Heart right ventricle (tissue), 16 donors: ENCODE measurements around the gene FAM151B. TPM values are rescaled to one million over a fixed set of nuclear protein-coding genes. Genes with fewer than 3 reads are reported as not detected.

Experiments used
- ATAC-seq, 8 donors: fragments of 200-7000 bp; cut with Tn5 transposase; one replicate each; pipeline ENCODE4 v1.9.1; 2020; ENCODE audit warnings: mild to moderate bottlenecking in 8 of 8, moderate library complexity in 8 of 8, moderate number of reproducible peaks in 1 of 8
- DNase-seq, 2 donors: peaks; one replicate each; pipeline ENCODE4 v3.0.0-alpha.2; 2020
- H3K27ac ChIP-seq, 10 donors: fragments of 200-600 bp; sonication (generic) in 2 of 10; one replicate each; pipeline versions ENCODE4 v1.5.0 to v1.8.0; 2020 to 2022; ENCODE audit warnings: mild to moderate bottlenecking in 3 of 10
- H3K27me3 ChIP-seq, 7 donors: fragments of 200-600 bp; one replicate each; pipeline ENCODE4 v1.8.0; 2021 to 2022; ENCODE audit warnings: mild to moderate bottlenecking in 2 of 7
- H3K36me3 ChIP-seq, 9 donors: fragments of 200-600 bp; sonication (generic) in 1 of 9; one replicate each; pipeline versions ENCODE4 v1.5.0 to v1.8.0; 2020 to 2022; ENCODE audit warnings: mild to moderate bottlenecking in 2 of 9
- H3K4me1 ChIP-seq, 9 donors: fragments of 200-600 bp; sonication (generic) in 1 of 9; one replicate each; pipeline versions ENCODE4 v1.5.0 to v1.8.0; 2020 to 2022; ENCODE audit warnings: mild to moderate bottlenecking in 4 of 9
- H3K4me3 ChIP-seq, 10 donors: fragments of 200-600 bp; sonication (generic) in 2 of 10; one replicate each; pipeline versions ENCODE4 v1.5.0 to v1.8.0; 2020 to 2022; ENCODE audit warnings: mild to moderate bottlenecking in 7 of 10, moderate library complexity in 2 of 10
- H3K9me3 ChIP-seq, 11 donors: fragments of 200-600 bp in 10 of 11; sonication (generic) in 2 of 11; one replicate each; pipeline versions ENCODE4 v1.5.0 to v1.8.0; 2013 to 2022; ENCODE audit warnings: mild to moderate bottlenecking in 2 of 11, control low read depth in 1 of 11, moderate library complexity in 1 of 11
- CTCF ChIP-seq, 9 donors: fragments of 200-600 bp; sonication (generic) in 2 of 9; IDR thresholded peaks; one replicate each; pipeline versions ENCODE4 v1.5.0 to v1.8.0; 2021 to 2022; ENCODE audit warnings: antibody characterized with exemption in 9 of 9, mild to moderate bottlenecking in 5 of 9, moderate library complexity in 1 of 9
- WGBS, 2 donors: extraction: QIAGEN DNeasy Blood & Tissue Kit; methylation state at CpG; one replicate each; pipeline ENCODE4 v1.1.7; 2013; ENCODE audit warnings: inconsistent platforms in 1 of 2; 5-methylcytosine and 5-hydroxymethylcytosine counted together
- intact Hi-C, 10 donors: fragments of 100-400 bp; cut with DNase I; formaldehyde crosslinking; loops; one replicate each; pipeline versions ENCODE4 v1.11.1 to v1.14.2; 2022
- polyA plus RNA-seq, 2 donors: library from polyadenylated mRNA; stranded (reverse); fragments of 200-250 nt; gene quantifications; one replicate each; pipeline ENCODE4 v1.2.3, GENCODE V29; 2013
- total RNA-seq, 10 donors: library from RNA; stranded (reverse); fragmentation: NEBNext Ultra II Directional in 3 of 10; extraction: Animal tissue kit (Norgen Biotek cat#: 25700) in 3 of 10; gene quantifications; one replicate each; pipeline versions ENCODE4 v1.2.1 to v1.2.4, GENCODE V29; 2021 to 2023
- donor health status: Arrhythmogenic right ventricular cardiomyopathy.
- donor health status: ischemic (EF 13 %, LVEDD 7.1; RV severe dilation, severe dysfunction).
- donor health status: healthy with polysubstance abuse.
- donor health status: DM: no; HTN: yes; CAD: no.
- donor health status: DM: no; HTN: no; CAD: no.
- donor health status: ischemic (EF 25% LVEDD 6.9; RV normal size, moderate dysfunction).
- donor health status: ischemic (EF 25% LVEDD 5.7; RV mildly dilated, moderate dysfunction).
- donor health status: healthy.
- donor health status: DM: yes; HTN: yes; CAD: no.
- donor health status: Ischemic cardiomyopathy.
- donor health status: ischemic (EF 35%, LVEDD 5.7; RV mildly dilated, moderate dysfunction).
- donor health status: nonischemic (EF 11% LVEDD 7.7; RV severe dilation, severe dysfunction).
- donor health status: DM: yes; HTN: yes; CAD: no.
- donor health status: PGD.
- donor health status: ischemic (EF 29% LVEDD 5.4; RV normal size, mild dysfunction).
- donor health status: nonischemic (EF 23%, LVEDD 6.1; RV moderate dilation, normal function).

The FAM151B gene
- total and polyA plus RNA-seq, 12 donors = 0.39 to 2.8 (median 1.4) TPM

- H3K4me3 ChIP-seq = no peak overlapping the region
- ATAC-seq (no peak), DNase-seq (no peak)
- peaks cover 0 to 39% (median 15%) of the 10 kb centered on the region in 11 donors for H3K9me3 ChIP-seq
- no peak overlapping the region for H3K27ac ChIP-seq
- H3K4me1 ChIP-seq = peaks cover 0 to 10% (median 0%) of the 10 kb centered on the region in 9 donors
- H3K36me3 ChIP-seq = peaks cover 0 to 43% (median 7%) of the 10 kb centered on the region in 9 donors
- no peak for TF ChIP-seq CTCF (IDR thresholded peaks at IDR 0.05)
- H3K27me3 ChIP-seq = no peaks in the 10 kb centered on the region
- intact Hi-C loops = loop anchor here in 6 of 10 donors (10.0 kb wide), 5 partner anchors 172 to 712 kb away; partner anchors contain the start of genes DHFR (in 1 of the 6) and MSH3 (in 1 of the 6)
- 73 to 83% methylated on average over 4 of the region's 4 CpGs for WGBS, 2 donors
These were observed 5.3 kb upstream of the FAM151B start for GRCh38 chr5:80482578-80482977.

- Histone ChIP-seq H3K27ac (no peak overlapping the region), H3K4me1 (peaks cover 0 to 15% (median 3%) of the 10 kb centered on the region in 9 donors), H3K36me3 (peaks cover 0 to 39% (median 3%) of the 10 kb centered on the region in 9 donors), H3K9me3 (peaks cover 0 to 39% (median 15%) of the 10 kb centered on the region in 11 donors), H3K27me3 (no peaks in the 10 kb centered on the region), H3K4me3 (no peak overlapping the region)
- DNase-seq (no peak), ATAC-seq (no peak)
- WGBS, 2 donors = 96 to 99% methylated on average over 3 of the region's 3 CpGs
- intact Hi-C loops = loop anchor here in 6 of 10 donors (10.0 kb wide), 5 partner anchors 171 to 711 kb away; partner anchors contain the start of genes DHFR (in 1 of the 6) and MSH3 (in 1 of the 6)
- no peak for TF ChIP-seq CTCF (IDR thresholded peaks at IDR 0.05)
These were observed 4.2 kb upstream of the FAM151B start for GRCh38 chr5:80483636-80484232.

- 61% methylated on average over 18 of the region's 18 CpGs for WGBS, 2 donors
- no peak for TF ChIP-seq CTCF (IDR thresholded peaks at IDR 0.05)
- Histone ChIP-seq H3K4me3 (peak overlapping the region; percentile 37 to 78 (median 71)), H3K4me1 (peaks cover 0 to 21% (median 5%) of the 10 kb centered on the region in 9 donors), H3K9me3 (peaks cover 0 to 23% (median 8%) of the 10 kb centered on the region in 11 donors), H3K27ac (peak overlapping the region in 9 of 10 donors; percentile 54 to 85 (median 80)), H3K36me3 (peaks cover 0 to 15% (median 0%) of the 10 kb centered on the region in 9 donors), H3K27me3 (no peaks in the 10 kb centered on the region)
- ATAC-seq (no peak), DNase-seq (no peak)
- intact Hi-C loops = loop anchor here in 8 of 10 donors (5.0 to 10.0 kb wide), 6 partner anchors 167 to 707 kb away; partner anchors contain the start of genes DHFR (in 1 of the 8) and MSH3 (in 1 of the 8)
These were observed 464 bp upstream of the FAM151B start for GRCh38 chr5:80487444-80487828.

DNA sequence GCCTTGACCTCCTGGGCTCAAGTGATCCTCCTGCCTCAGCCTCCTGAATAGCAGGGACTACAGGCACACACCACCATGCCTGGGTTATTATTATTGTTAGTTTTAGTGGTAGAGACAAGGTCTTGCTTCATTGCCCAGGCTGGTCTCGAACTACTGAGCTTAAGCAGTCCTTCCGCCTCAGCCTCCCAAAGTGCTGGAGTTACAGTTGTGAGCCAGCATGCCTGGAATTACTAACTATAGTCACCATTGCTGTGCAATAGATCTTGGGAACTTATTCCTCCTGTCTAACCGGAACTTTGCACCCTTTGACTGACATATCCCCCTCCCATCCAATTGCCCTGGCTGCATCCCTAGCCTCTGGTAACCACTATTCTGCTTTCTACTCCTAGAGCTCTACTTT lies 3.4 kb downstream of the FAM151B start:
- ATAC-seq (no peak), DNase-seq (no peak)
- Histone ChIP-seq H3K4me3 (no peak overlapping the region), H3K9me3 (no peaks in the 10 kb centered on the region), H3K27me3 (no peaks in the 10 kb centered on the region), H3K36me3 (no peaks in the 10 kb centered on the region), H3K4me1 (peaks cover 0 to 21% (median 5%) of the 10 kb centered on the region in 9 donors), H3K27ac (no peak overlapping the region)
- intact Hi-C loops = no loop called here
- no peak for TF ChIP-seq CTCF (IDR thresholded peaks at IDR 0.05)
- WGBS, 2 donors = 92 to 96% methylated on average over 3 of the region's 3 CpGs
